Type B pancreatic cell (in vitro differentiated cells): ENCODE results near the gene HIGD1C. TPM values are rescaled to one million over a fixed set of nuclear protein-coding genes. Genes with fewer than 3 reads are reported as not detected.

Experiments
- DNase-seq: peaks from one replicate; pipeline ENCODE4 v3.0.0; 2021; ENCODE audit warnings: mixed read lengths; ENCODE audit not compliant: unreplicated experiment; ENCODE audit errors: extremely low spot score
- H3K27ac Mint-ChIP-seq: 2 replicates; pipeline ENCODE4 v1.8.0; 2021; ENCODE audit warnings: mild to moderate bottlenecking, mixed read lengths
- H3K27me3 Mint-ChIP-seq: 2 replicates; pipeline ENCODE4 v1.8.0; 2021; ENCODE audit warnings: mixed read lengths
- H3K36me3 Mint-ChIP-seq: 2 replicates; pipeline ENCODE4 v1.8.0; 2021; ENCODE audit warnings: mixed read lengths
- H3K4me1 Mint-ChIP-seq: one replicate; pipeline ENCODE4 v1.8.0; 2021; ENCODE audit warnings: mixed read lengths; ENCODE audit not compliant: unreplicated experiment
- H3K4me3 Mint-ChIP-seq: 2 replicates; pipeline ENCODE4 v1.8.0; 2021; ENCODE audit warnings: mild to moderate bottlenecking, mixed read lengths
- H3K9me3 Mint-ChIP-seq: 2 replicates; pipeline ENCODE4 v1.8.0; 2021; ENCODE audit warnings: mixed read lengths
- total RNA-seq: library from RNA; stranded (reverse); gene quantifications from 2 replicates; pipeline ENCODE4 v1.2.1, GENCODE V29; 2021; ENCODE audit warnings: low replicate concordance
- TF ChIP-seq, protein P1 (sequence below): fragments of 200-600 bp; sonication (generic); conservative IDR thresholded peaks from 2 replicates; pipeline ENCODE4 v1.5.0; 2021; ENCODE audit warnings: antibody characterized with exemption, mild to moderate bottlenecking

Gene HIGD1C
- total RNA-seq, 1 donor from 2014 or later = not detected

DNA sequence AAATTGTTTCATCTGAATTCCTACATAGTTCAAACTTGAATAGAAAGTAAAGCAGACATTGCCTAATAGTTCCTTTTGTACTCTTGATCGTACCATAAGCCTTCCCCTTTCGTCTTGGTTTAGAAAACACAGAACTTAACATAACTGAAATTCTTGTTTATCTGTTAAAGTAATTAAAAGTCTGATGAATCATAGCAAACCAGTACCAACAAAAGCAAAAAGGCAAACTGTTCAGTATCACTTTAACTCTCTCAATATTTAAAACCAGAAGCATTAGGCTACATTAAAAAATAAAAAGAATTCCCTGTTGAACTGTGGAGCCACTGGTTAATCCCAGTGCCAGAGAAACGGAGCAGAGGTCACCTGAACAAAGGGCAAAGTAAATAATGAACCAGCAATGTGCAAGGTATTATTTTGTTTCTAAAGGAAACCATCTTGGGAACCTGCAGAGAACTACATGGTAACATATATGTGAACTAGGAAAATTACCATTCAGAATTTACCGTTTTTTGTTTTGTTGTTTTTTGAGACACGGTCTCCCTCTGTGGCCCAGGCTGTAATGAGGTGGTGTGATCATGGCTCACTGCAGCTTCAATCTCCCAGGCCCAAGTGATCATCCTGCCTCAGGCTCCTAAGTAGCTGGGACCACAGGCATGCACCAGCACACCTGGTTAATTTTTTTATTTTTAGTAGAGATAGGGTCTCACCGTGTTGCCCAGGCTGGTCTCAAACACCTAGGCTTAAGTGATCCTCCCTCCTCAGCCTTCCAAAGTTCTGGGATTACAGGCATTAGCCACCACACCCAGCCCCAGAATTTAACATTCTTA lies 17.1 kb upstream of the HIGD1C start:
- H3K9me3 Mint-ChIP-seq = no peaks in the 10 kb centered on the region
- no peak overlapping the region for H3K4me3 Mint-ChIP-seq
- TF ChIP-seq, protein P1, sequence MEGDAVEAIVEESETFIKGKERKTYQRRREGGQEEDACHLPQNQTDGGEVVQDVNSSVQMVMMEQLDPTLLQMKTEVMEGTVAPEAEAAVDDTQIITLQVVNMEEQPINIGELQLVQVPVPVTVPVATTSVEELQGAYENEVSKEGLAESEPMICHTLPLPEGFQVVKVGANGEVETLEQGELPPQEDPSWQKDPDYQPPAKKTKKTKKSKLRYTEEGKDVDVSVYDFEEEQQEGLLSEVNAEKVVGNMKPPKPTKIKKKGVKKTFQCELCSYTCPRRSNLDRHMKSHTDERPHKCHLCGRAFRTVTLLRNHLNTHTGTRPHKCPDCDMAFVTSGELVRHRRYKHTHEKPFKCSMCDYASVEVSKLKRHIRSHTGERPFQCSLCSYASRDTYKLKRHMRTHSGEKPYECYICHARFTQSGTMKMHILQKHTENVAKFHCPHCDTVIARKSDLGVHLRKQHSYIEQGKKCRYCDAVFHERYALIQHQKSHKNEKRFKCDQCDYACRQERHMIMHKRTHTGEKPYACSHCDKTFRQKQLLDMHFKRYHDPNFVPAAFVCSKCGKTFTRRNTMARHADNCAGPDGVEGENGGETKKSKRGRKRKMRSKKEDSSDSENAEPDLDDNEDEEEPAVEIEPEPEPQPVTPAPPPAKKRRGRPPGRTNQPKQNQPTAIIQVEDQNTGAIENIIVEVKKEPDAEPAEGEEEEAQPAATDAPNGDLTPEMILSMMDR = no peak
- H3K27me3 Mint-ChIP-seq = no peaks in the 10 kb centered on the region
- peak overlapping the region; percentile 78 for H3K27ac Mint-ChIP-seq
- H3K36me3 Mint-ChIP-seq = peaks cover 13% of the 10 kb centered on the region
- peaks cover 32% of the 10 kb centered on the region for H3K4me1 Mint-ChIP-seq
- no peak for DNase-seq

DNA sequence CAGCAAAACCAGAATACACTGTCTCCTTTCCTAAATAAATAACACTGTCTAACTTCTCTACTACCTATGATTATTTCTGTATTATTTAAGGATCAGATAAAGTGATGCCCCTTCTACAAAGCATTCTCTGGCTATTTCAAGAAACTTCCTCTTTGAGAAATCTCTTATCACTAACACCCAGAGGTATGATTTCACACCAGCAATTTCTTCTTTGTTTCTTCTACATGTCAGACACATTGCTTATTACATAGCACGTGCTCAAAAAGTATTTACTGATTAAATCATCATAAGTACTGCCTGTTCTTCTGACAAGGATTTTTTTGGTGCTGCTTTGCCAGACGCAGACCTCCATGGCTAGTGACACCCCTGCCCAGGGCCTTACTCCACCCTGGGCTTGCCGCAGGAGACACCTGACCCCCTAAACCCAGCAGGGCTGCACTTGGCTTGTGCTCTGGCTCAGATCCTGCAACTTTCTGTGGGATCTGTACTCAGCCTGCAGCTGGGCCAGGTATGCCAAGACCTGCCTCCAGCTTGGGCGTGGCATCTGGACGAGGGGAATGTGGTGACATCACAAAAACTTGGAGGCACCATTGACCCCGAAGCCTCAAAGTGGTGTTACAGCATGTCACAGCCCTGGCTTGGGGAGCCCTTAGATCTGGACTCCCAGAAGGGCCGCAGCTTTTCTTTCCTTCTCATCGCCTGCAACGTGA lies 15.4 kb upstream of the HIGD1C start:
- TF ChIP-seq, protein P1 = no peak
- no peak for DNase-seq

DNA sequence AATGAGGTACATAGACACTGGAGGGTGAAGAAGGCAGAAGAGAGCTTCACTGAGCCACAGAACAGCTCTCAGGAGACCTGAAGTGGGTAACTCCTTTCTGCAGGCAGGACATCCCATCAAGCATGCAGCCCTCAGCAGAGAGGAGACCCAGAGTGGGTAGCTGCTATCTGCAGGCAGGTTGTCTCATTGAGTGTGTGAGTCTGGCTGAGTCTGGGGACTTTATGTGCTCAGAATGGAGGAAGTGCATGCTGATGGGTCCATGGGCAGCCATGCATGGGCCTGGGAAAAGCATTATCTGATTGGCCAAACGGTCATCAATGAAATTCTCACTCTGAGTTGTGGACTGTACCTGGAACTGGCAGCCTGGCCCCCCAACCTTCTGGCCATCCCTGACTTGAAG lies 14.7 kb upstream of the HIGD1C start:
- Mint-ChIP-seq H3K4me1 (peaks cover 26% of the 10 kb centered on the region), H3K4me3 (no peak overlapping the region), H3K9me3 (no peaks in the 10 kb centered on the region), H3K36me3 (peaks cover 6% of the 10 kb centered on the region), H3K27me3 (no peaks in the 10 kb centered on the region), H3K27ac (no peak overlapping the region)
- TF ChIP-seq, protein P1 = no peak
- no peak for DNase-seq

More for the DNA sequence above, 15.4 kb upstream of the HIGD1C start:
- Mint-ChIP-seq H3K4me3 (no peak overlapping the region), H3K27me3 (no peaks in the 10 kb centered on the region), H3K9me3 (no peaks in the 10 kb centered on the region), H3K4me1 (peaks cover 29% of the 10 kb centered on the region), H3K36me3 (peaks cover 6% of the 10 kb centered on the region), H3K27ac (peak overlapping the region; percentile 30)

DNA sequence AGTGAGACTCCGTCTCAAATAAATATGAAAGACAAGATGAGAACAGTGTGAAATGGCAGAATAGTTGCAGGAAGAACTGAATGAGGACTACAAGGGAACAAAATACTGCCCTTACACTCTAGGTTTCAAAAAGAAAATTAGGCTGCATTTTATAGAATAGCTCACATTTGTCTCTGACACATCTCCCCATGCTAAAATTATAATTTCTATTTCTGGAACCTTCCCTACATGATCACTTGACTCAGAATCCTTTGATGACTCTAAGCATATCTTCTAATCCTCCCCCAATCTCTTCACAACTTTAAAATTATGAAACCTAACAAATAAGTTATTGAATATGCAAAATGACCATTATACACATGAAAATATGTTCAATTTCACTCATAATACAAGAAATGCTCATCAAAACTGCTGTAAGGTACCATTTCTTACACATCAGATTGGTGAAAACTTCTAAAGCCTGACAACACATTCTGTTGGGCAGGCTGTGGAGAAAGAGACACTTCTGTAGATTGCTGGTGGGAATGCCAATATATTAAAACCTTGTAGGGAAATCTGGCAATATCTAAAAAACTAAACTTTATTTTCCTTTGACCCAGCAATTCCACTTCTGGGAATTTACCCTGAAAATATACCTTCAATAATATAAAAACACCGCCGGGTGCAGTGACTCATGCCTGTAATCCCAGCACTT lies 4.3 kb upstream of the HIGD1C start:
- no peaks in the 10 kb centered on the region for H3K27me3 Mint-ChIP-seq
- peaks cover 4% of the 10 kb centered on the region for H3K9me3 Mint-ChIP-seq
- no peak overlapping the region for H3K27ac Mint-ChIP-seq

DNA sequence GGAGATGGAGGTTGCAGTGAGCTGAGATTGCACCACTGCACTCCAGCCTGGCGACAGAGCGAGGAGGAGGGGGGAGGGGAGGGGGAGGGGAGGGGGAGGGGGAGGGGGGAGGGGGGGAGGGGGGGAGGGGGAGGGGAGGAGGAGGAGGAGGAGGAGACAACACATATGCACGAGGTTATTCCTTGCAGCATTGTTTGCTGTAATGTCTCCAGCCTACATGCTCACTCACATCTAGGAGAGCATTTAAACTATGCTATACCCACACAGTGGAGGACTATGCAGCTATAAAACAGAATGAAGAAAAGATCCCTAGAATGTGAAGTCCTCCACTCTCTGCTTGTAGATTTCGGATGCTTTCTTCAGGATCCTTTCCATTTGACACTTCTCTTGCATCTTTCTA lies 3.5 kb upstream of the HIGD1C start:
- H3K9me3 Mint-ChIP-seq = peaks cover 1% of the 10 kb centered on the region
- H3K36me3 Mint-ChIP-seq = no peaks in the 10 kb centered on the region
- no peak for DNase-seq
- H3K27me3 Mint-ChIP-seq = no peaks in the 10 kb centered on the region
- no peak overlapping the region for H3K27ac Mint-ChIP-seq
- no peaks in the 10 kb centered on the region for H3K4me1 Mint-ChIP-seq
- TF ChIP-seq, protein P1 = no peak
- H3K4me3 Mint-ChIP-seq = no peak overlapping the region

More for the DNA sequence above, 4.3 kb upstream of the HIGD1C start:
- no peaks in the 10 kb centered on the region for H3K36me3 Mint-ChIP-seq
- H3K4me3 Mint-ChIP-seq = no peak overlapping the region
- DNase-seq = no peak
- TF ChIP-seq, protein P1 = no peak
- H3K4me1 Mint-ChIP-seq = no peaks in the 10 kb centered on the region
